Loucy (cell line): Measurements from ENCODE around the gene MAPK8IP2.

ENCODE experiments used
- H2AFZ ChIP-seq: fragments of 200-600 bp; sonication (generic); 2 replicates; pipeline ENCODE4 v1.6.0; 2016; ENCODE audit warnings: antibody characterized with exemption, mild to moderate bottlenecking, low read length, moderate library complexity
- H3F3A ChIP-seq: fragments of 200-600 bp; 2 replicates; pipeline ENCODE4 v1.6.0; 2016; ENCODE audit warnings: antibody characterized with exemption, low read depth, mild to moderate bottlenecking
- H3K27me3 ChIP-seq: fragments of 200-600 bp; sonication (generic); 2 replicates; pipeline ENCODE4 v1.6.1; 2014; ENCODE audit warnings: low read length, mild to moderate bottlenecking; ENCODE audit not compliant: insufficient read depth, poor library complexity, severe bottlenecking
- H3K36me3 ChIP-seq: fragments of 200-600 bp; sonication (generic); 2 replicates; pipeline ENCODE4 v1.6.1; 2016; ENCODE audit warnings: low read length; ENCODE audit not compliant: insufficient read depth
- H3K4me1 ChIP-seq: fragments of 200-600 bp; sonication (generic); 2 replicates; pipeline ENCODE4 v1.5.1; 2014; ENCODE audit warnings: low read length, mild to moderate bottlenecking; ENCODE audit not compliant: insufficient read depth, poor library complexity, severe bottlenecking
- H3K4me2 ChIP-seq: fragments of 200-600 bp; sonication (generic); 2 replicates; pipeline ENCODE4 v1.6.0; 2014; ENCODE audit warnings: antibody characterized with exemption, low read length, low read depth, mild to moderate bottlenecking; ENCODE audit not compliant: poor library complexity, severe bottlenecking
- H3K4me3 ChIP-seq: fragments of 200-600 bp; sonication (generic); 2 replicates; pipeline ENCODE4 v1.5.1; 2014; ENCODE audit warnings: low read length, mild to moderate bottlenecking, mixed read lengths; ENCODE audit not compliant: poor library complexity, severe bottlenecking
- H3K79me2 ChIP-seq: fragments of 200-600 bp; sonication (generic); 2 replicates; pipeline ENCODE4 v1.6.1; 2014; ENCODE audit warnings: low read length; ENCODE audit not compliant: insufficient read depth
- H3K9ac ChIP-seq: fragments of 200-600 bp; sonication (generic); 2 replicates; pipeline ENCODE4 v1.6.0; 2014; ENCODE audit warnings: mild to moderate bottlenecking, low read depth, low read length, moderate library complexity; ENCODE audit not compliant: poor library complexity, severe bottlenecking
- H3K9me2 ChIP-seq: fragments of 200-600 bp; sonication (generic); replicated peaks from 2 replicates; pipeline ENCODE4 v1.6.1; 2016; ENCODE audit warnings: low read depth, low read length, mixed read lengths
- H3K9me3 ChIP-seq: fragments of 200-600 bp; sonication (generic); 2 replicates; pipeline ENCODE4 v1.6.1; 2014; ENCODE audit warnings: mild to moderate bottlenecking, antibody characterized with exemption, low read length, low read depth; ENCODE audit not compliant: insufficient read depth
- H4K20me1 ChIP-seq: fragments of 200-600 bp; sonication (generic); 2 replicates; pipeline ENCODE4 v1.6.0; 2014; ENCODE audit warnings: antibody characterized with exemption, low read length, mild to moderate bottlenecking; ENCODE audit not compliant: insufficient read depth, poor library complexity, severe bottlenecking
- EZH2phosphoT487 ChIP-seq: fragments of 200-600 bp; IDR thresholded peaks from 2 replicates; pipeline ENCODE4 v1.6.1; 2018; ENCODE audit warnings: antibody characterized with exemption, mild to moderate bottlenecking, moderate library complexity, borderline replicate concordance
- TF ChIP-seq, protein P1 (sequence below): fragments of 200-600 bp; sonication (generic); conservative IDR thresholded peaks from 2 replicates; pipeline ENCODE4 v1.5.1; 2014; ENCODE audit warnings: mild to moderate bottlenecking, antibody characterized with exemption, low read length

Gene MAPK8IP2

DNA sequence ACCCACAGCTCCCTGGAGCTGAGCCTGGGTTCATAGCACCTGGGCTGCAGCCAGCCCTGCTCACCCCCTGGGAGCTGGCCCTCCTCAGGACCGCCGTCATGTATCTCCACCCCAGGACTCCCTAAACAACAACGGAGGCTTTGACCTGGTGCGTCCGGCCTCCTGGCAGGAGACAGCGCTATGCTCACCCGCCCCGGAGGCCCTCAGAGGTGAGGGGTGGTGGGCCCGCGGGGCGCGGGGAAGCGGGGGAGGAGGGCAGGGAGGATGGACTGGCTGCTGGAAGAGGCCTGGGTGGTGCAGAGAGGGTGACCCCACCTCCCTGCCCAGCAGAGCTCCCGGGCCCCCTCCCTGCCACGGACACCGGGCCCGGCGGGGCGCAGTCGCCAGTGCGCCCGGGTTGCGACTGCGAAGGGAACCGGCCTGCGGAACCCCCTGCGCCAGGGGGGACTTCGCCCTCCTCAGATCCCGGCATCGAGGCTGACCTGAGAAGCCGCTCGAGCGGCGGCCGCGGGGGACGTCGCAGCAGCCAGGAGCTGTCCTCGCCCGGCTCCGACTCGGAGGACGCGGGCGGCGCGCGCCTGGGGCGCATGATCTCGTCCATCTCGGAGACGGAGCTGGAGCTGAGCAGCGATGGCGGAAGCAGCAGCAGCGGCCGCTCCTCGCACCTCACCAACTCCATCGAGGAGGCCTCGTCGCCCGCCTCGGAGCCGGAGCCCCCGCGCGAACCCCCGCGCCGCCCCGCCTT lies 3.1 kb downstream of the MAPK8IP2 start:
- H3K36me3 ChIP-seq = no peaks in the 10 kb centered on the region

GRCh38 chr22:50604256-50605001 lies 3.8 kb downstream of the MAPK8IP2 start:
- Histone ChIP-seq H3K36me3 (no peaks in the 10 kb centered on the region), H3K9ac (no peak overlapping the region), H2AFZ (no peak overlapping the region), H3K4me2 (no peak overlapping the region), H3F3A (no peaks in the 10 kb centered on the region), H3K4me3 (no peak overlapping the region), H4K20me1 (no peaks in the 10 kb centered on the region), H3K79me2 (no peaks in the 10 kb centered on the region), H3K9me3 (no peaks in the 10 kb centered on the region), H3K4me1 (no peaks in the 10 kb centered on the region), H3K9me2 (no peaks in the 10 kb centered on the region), H3K27me3 (no peaks in the 10 kb centered on the region)
- TF ChIP-seq, protein P1, sequence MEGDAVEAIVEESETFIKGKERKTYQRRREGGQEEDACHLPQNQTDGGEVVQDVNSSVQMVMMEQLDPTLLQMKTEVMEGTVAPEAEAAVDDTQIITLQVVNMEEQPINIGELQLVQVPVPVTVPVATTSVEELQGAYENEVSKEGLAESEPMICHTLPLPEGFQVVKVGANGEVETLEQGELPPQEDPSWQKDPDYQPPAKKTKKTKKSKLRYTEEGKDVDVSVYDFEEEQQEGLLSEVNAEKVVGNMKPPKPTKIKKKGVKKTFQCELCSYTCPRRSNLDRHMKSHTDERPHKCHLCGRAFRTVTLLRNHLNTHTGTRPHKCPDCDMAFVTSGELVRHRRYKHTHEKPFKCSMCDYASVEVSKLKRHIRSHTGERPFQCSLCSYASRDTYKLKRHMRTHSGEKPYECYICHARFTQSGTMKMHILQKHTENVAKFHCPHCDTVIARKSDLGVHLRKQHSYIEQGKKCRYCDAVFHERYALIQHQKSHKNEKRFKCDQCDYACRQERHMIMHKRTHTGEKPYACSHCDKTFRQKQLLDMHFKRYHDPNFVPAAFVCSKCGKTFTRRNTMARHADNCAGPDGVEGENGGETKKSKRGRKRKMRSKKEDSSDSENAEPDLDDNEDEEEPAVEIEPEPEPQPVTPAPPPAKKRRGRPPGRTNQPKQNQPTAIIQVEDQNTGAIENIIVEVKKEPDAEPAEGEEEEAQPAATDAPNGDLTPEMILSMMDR = no peak
- TF ChIP-seq EZH2phosphoT487 = no peak

More for the DNA sequence above, 3.1 kb downstream of the MAPK8IP2 start:
- H2AFZ ChIP-seq = no peak overlapping the region
- no peaks in the 10 kb centered on the region for H3K79me2 ChIP-seq
- TF ChIP-seq EZH2phosphoT487 = no peak
- TF ChIP-seq, protein P1 = no peak
- no peaks in the 10 kb centered on the region for H3K9me2 ChIP-seq
- no peaks in the 10 kb centered on the region for H4K20me1 ChIP-seq
- H3K9ac ChIP-seq = no peak overlapping the region
- H3K4me1 ChIP-seq = no peaks in the 10 kb centered on the region
- H3F3A ChIP-seq = no peaks in the 10 kb centered on the region
- H3K9me3 ChIP-seq = no peaks in the 10 kb centered on the region
- H3K27me3 ChIP-seq = no peaks in the 10 kb centered on the region
- H3K4me2 ChIP-seq = no peak overlapping the region
- H3K4me3 ChIP-seq = no peak overlapping the region

DNA sequence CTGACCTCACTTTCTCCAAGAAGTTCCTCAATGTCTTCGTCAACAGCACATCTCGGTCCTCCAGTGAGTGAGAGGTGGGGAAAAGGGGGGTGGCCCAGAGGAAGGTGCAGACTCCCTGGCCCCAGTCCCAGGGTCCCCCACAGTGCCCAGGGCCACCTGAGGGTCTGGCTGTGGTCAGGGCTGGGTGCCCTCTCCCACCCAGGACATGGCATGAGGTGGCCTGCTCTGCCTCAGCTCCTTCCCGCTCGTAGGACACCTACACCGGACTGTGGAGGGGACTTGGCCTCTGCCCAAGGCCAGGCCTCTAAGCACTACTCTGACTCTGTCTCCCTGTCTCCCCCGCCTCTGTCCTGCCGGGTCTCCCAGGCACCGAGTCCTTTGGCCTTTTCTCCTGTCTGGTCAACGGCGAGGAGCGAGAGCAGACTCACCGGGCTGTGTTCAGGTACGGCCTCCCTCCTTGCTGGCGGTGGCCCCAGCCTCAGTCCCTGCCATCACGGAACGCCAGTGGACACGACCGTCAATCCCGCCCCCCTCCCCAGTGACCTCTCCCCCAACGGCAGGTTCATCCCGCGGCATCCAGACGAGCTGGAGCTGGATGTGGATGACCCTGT lies 4.5 kb downstream of the MAPK8IP2 start:
- H3K4me3 ChIP-seq = no peak overlapping the region
- no peak overlapping the region for H3K4me2 ChIP-seq
- no peak for TF ChIP-seq EZH2phosphoT487
- TF ChIP-seq, protein P1 = no peak
- H3K4me1 ChIP-seq = no peaks in the 10 kb centered on the region
- H3K9ac ChIP-seq = no peak overlapping the region
- no peaks in the 10 kb centered on the region for H3K79me2 ChIP-seq
- no peak overlapping the region for H2AFZ ChIP-seq
- H3F3A ChIP-seq = no peaks in the 10 kb centered on the region
- no peaks in the 10 kb centered on the region for H4K20me1 ChIP-seq
- no peaks in the 10 kb centered on the region for H3K27me3 ChIP-seq
- H3K36me3 ChIP-seq = no peaks in the 10 kb centered on the region
- no peaks in the 10 kb centered on the region for H3K9me3 ChIP-seq
- H3K9me2 ChIP-seq = no peaks in the 10 kb centered on the region
